ENCODE measurements around the gene TUBB8. TPM values are rescaled to one million over a fixed set of nuclear protein-coding genes. Genes with fewer than 3 reads are reported as not detected.

The TUBB8 gene
- total and polyA plus RNA-seq, 9 of the 15 experiments (the other 6 are each of a cell fraction or from before 2014, with no cell fraction given), result 0.07 TPM; not detected in 8

GRCh38 chr10:89248-89647, 40.2 kb upstream of the TUBB8 start:
- TF ChIP-seq OTX1 (CRISPR knock-in tag; IDR thresholded peaks at IDR 0.05) (no peak), ZNF12 (CRISPR knock-in tag; IDR thresholded peaks at IDR 0.05) (no peak), ZNF134 (CRISPR knock-in tag; conservative IDR thresholded peaks at IDR 0.05) (no peak), ZNF449 (CRISPR knock-in tag; IDR thresholded peaks at IDR 0.05) (no peak)

GRCh38 chr10:88253-88652, 39.2 kb upstream of the TUBB8 start:
- Histone ChIP-seq H3K4me2 (ENCODE audit: insufficient read depth, low read length) (no peak overlapping the region), H3K9ac (ENCODE audit: insufficient read depth in 1 of 2, low read depth in 2 of 2, low read length in 2 of 2) (no peak overlapping the region), H3K27me3 (ENCODE audit: control insufficient read depth in 2 of 2, insufficient read depth in 2 of 2, low read length in 2 of 2) (peaks cover 0 to 10% of the 10 kb centered on the region in 2 experiments; a peak in 2 of 5 replicates), H3K79me2 (ENCODE audit: control insufficient read depth, insufficient read depth, low read length) (no peaks in the 10 kb centered on the region), H3K4me1 (replicated peaks in 1 of 2; ENCODE audit: control insufficient read depth in 2 of 2, insufficient read depth in 2 of 2, low read length in 2 of 2) (peaks cover 6 to 10% of the 10 kb centered on the region in 2 experiments; a peak in 3 of 5 replicates), H3K27ac (ENCODE audit: extremely low read depth, low read depth, low read length) (no peak overlapping the region), H3K4me3 (no peak overlapping the region), H3K36me3 (ENCODE audit: control insufficient read depth, insufficient read depth, low read length) (no peaks in the 10 kb centered on the region), H2AFZ (ENCODE audit: low read depth, low read length) (no peak overlapping the region), H3K9me1 (ENCODE audit: control insufficient read depth, insufficient read depth, low read length) (no peaks in the 10 kb centered on the region), H4K20me1 (replicated peaks; ENCODE audit: control insufficient read depth, insufficient read depth, low read length) (no peaks in the 10 kb centered on the region; the same call in 1 of the 2 replicates), H3K9me3 (replicated peaks; ENCODE audit: control insufficient read depth, insufficient read depth, low read depth, low read length) (no peaks in the 10 kb centered on the region)
- CTCF ChIA-PET (ENCODE audit: low intra/inter-chr PET ratio), result no interaction called here
- ATAC-seq (no peak), FAIRE-seq (no peak), DNase-seq (ENCODE audit: extremely low read depth in 1 of 4, low spot score in 3 of 4) (no peak)
- in situ Hi-C loops (cut with MboI) (no loop called here), intact Hi-C loops (cut with micrococcal nuclease) (no loop called here)
- POLR2A ChIA-PET, result interaction anchor here (0.6 to 0.7 kb wide), 2 partner anchors 9 to 13 kb away, joined by 3 read pairs; no protein-coding TSS in a partner anchor
- WGBS (ENCODE audit: insufficient coverage, low coverage, missing lambda C conversion rate), result 9% methylated on average over 4 of the region's 4 CpGs
- no TSS peak for BruUV-seq (replicated peaks)

More at GRCh38 chr10:89248-89647, 40.2 kb upstream of the TUBB8 start:
- H3K79me2 ChIP-seq (ENCODE audit: control insufficient read depth, insufficient read depth, low read length), result no peaks in the 10 kb centered on the region
- H3K9me1 ChIP-seq (ENCODE audit: control insufficient read depth, insufficient read depth, low read length), result no peaks in the 10 kb centered on the region
- in situ Hi-C loops (cut with MboI) (no loop called here), intact Hi-C loops (cut with micrococcal nuclease) (no loop called here)
- 0% methylated on average over 2 of the region's 2 CpGs for WGBS (ENCODE audit: insufficient coverage, low coverage, missing lambda C conversion rate)
- H3K4me2 ChIP-seq (ENCODE audit: insufficient read depth, low read length), result no peak overlapping the region
- H3K27ac ChIP-seq (ENCODE audit: extremely low read depth, low read depth, low read length), result no peak overlapping the region
- no peak overlapping the region for H3K9ac ChIP-seq (ENCODE audit: insufficient read depth in 1 of 2, low read depth in 2 of 2, low read length in 2 of 2)
- H2AFZ ChIP-seq (ENCODE audit: low read depth, low read length), result no peak overlapping the region
- no peak overlapping the region for H3K4me3 ChIP-seq
- CTCF ChIA-PET (ENCODE audit: low intra/inter-chr PET ratio), result no interaction called here
- POLR2A ChIA-PET, result no interaction called here
- no TSS peak for BruUV-seq (replicated peaks)
- FAIRE-seq, result no peak
- H3K4me1 ChIP-seq (replicated peaks in 1 of 2; ENCODE audit: control insufficient read depth in 2 of 2, insufficient read depth in 2 of 2, low read length in 2 of 2), result peaks cover 6 to 10% of the 10 kb centered on the region in 2 experiments; a peak in 3 of 5 replicates
- no peaks in the 10 kb centered on the region; the same call in 1 of the 2 replicates for H4K20me1 ChIP-seq (replicated peaks; ENCODE audit: control insufficient read depth, insufficient read depth, low read length)
- H3K9me3 ChIP-seq (replicated peaks; ENCODE audit: control insufficient read depth, insufficient read depth, low read depth, low read length), result no peaks in the 10 kb centered on the region
- no peak for DNase-seq (ENCODE audit: extremely low read depth in 1 of 4, low spot score in 3 of 4)
- no peaks in the 10 kb centered on the region for H3K36me3 ChIP-seq (ENCODE audit: control insufficient read depth, insufficient read depth, low read length)
- no peak for ATAC-seq
- H3K27me3 ChIP-seq (ENCODE audit: control insufficient read depth in 2 of 2, insufficient read depth in 2 of 2, low read length in 2 of 2), result peaks cover 0 to 7% of the 10 kb centered on the region in 2 experiments; a peak in 2 of 5 replicates
